ENCODE data around the gene TRIM49D1. TPM values are rescaled to one million over a fixed set of nuclear protein-coding genes. Genes with fewer than 3 reads are reported as not detected.
"Not testable (repeated sequence)": the region's sequence is repeated elsewhere in the genome, so short reads cannot be mapped to it uniquely, and the experiment has no call there.

The TRIM49D1 gene
- not detected for total RNA-seq

- ATAC-seq, result no peak
Observed at GRCh38 chr11:89922195-89922660, at the start of gene TRIM49D1. TSS of gene TRIM49D1 (minus strand) at chr11:89922245. CDS start at chr11:89917710, 4,535 bp downstream.

GRCh38 chr11:89965737-89966136 is 43.7 kb upstream of the TRIM49D1 start, which contains the start of gene TRIM64:
TSS of gene TRIM64 (plus strand) at chr11:89966037. CDS start at chr11:89968504, 2,467 bp downstream.
- not testable (repeated sequence) for ATAC-seq

- not testable (repeated sequence) for ATAC-seq
Observed at GRCh38 chr11:89960833-89961232, 38.8 kb upstream of the TRIM49D1 start.

GRCh38 chr11:89923764-89924163 is 1.7 kb upstream of the TRIM49D1 start, which contains the start of gene TRIM49D2:
TSS of gene TRIM49D2 (plus strand) at chr11:89924064. CDS start at chr11:89926762, 2,698 bp downstream.
- ATAC-seq, result not testable (repeated sequence)

- not testable (repeated sequence) for ATAC-seq
Observed at GRCh38 chr11:89900809-89901208, 21.2 kb downstream of the TRIM49D1 start.

GRCh38 chr11:89893245-89893644 is 28.8 kb downstream of the TRIM49D1 start:
- not testable (repeated sequence) for ATAC-seq

- not testable (repeated sequence) for ATAC-seq
Observed at GRCh38 chr11:89877511-89877910, 44.5 kb downstream of the TRIM49D1 start.

- not testable (repeated sequence) for ATAC-seq
Observed at GRCh38 chr11:89872588-89872987, 49.5 kb downstream of the TRIM49D1 start.

- not testable (repeated sequence) for ATAC-seq
Observed at GRCh38 chr11:89865223-89865622, 56.8 kb downstream of the TRIM49D1 start.

- not testable (repeated sequence) for ATAC-seq
Observed at GRCh38 chr11:89863906-89864704, 57.9 kb downstream of the TRIM49D1 start.

Other genes with a start within 250 kb of the TRIM49D1 start
- not detected for gene TRIM77, start 211.9 kb downstream of the TRIM49D1 start, total RNA-seq
- not detected for gene TRIM49, start 113.7 kb downstream of the TRIM49D1 start, total RNA-seq
- not detected for gene TRIM64B, start 43.8 kb downstream of the TRIM49D1 start, total RNA-seq
- gene TRIM49D2, start 1.8 kb upstream of the TRIM49D1 start, total RNA-seq, result not detected
- gene TRIM64, start 43.8 kb upstream of the TRIM49D1 start, total RNA-seq, result not detected
- not detected for gene TRIM49C, start 108.9 kb upstream of the TRIM49D1 start, total RNA-seq
- not detected for gene UBTFL1, start 163.7 kb upstream of the TRIM49D1 start, total RNA-seq
- gene NAALAD2, start 212.4 kb upstream of the TRIM49D1 start, total RNA-seq, result 0.16 TPM